ENCODE measurements around the gene FGD6.
A peak's percentile ranks its signal among the peaks of the same experiment; 100 is the strongest.

Gene FGD6

GRCh38 chr12:95083938-95084337 lies 133.3 kb downstream of the FGD6 start:
- no peak for DNase-seq (ENCODE audit: low spot score)

GRCh38 chr12:95083471-95083870 lies 133.8 kb downstream of the FGD6 start:
- no peak for DNase-seq (ENCODE audit: low spot score)

GRCh38 chr12:95077341-95077740 lies 139.9 kb downstream of the FGD6 start:
- DNase-seq (ENCODE audit: low spot score), result no peak

GRCh38 chr12:95074766-95075165 lies 142.5 kb downstream of the FGD6 start:
- DNase-seq (ENCODE audit: low spot score), result no peak

- no peak for DNase-seq (ENCODE audit: low spot score)
Measured at GRCh38 chr12:95073698-95074520, 143.4 kb downstream of the FGD6 start.

- DNase-seq (ENCODE audit: low spot score), result peak; percentile 96
Measured at GRCh38 chr12:95072900-95073697, 144.2 kb downstream of the FGD6 start, which contains the start of gene NR2C1. Gene NR2C1, minus strand, starts transcription at chr12:95073618. Its CDS starts 6,234 bp downstream, at chr12:95067384.

- DNase-seq (ENCODE audit: low spot score), result no peak
Measured at GRCh38 chr12:95070378-95070777, 146.9 kb downstream of the FGD6 start.

- DNase-seq (ENCODE audit: low spot score), result no peak
Measured at GRCh38 chr12:95066091-95066855, 151.0 kb downstream of the FGD6 start.

GRCh38 chr12:95060951-95061350 lies 156.3 kb downstream of the FGD6 start:
- no peak for DNase-seq (ENCODE audit: low spot score)

- no peak for DNase-seq (ENCODE audit: low spot score)
Measured at GRCh38 chr12:95059984-95060383, 157.3 kb downstream of the FGD6 start.

GRCh38 chr12:95057424-95057823 lies 159.8 kb downstream of the FGD6 start:
- no peak for DNase-seq (ENCODE audit: low spot score)

- DNase-seq (ENCODE audit: low spot score), result no peak
Measured at GRCh38 chr12:95055057-95055456, 162.2 kb downstream of the FGD6 start.

- DNase-seq (ENCODE audit: low spot score), result no peak
Measured at GRCh38 chr12:95054206-95054605, 163.1 kb downstream of the FGD6 start.

GRCh38 chr12:95051241-95051640 lies 166.0 kb downstream of the FGD6 start:
- no peak for DNase-seq (ENCODE audit: low spot score)

GRCh38 chr12:95037906-95038305 lies 179.4 kb downstream of the FGD6 start:
- DNase-seq (ENCODE audit: low spot score), result no peak

- DNase-seq (ENCODE audit: low spot score), result no peak
Measured at GRCh38 chr12:95034750-95035149, 182.5 kb downstream of the FGD6 start.

Measured in SW480 (cell line).